Heart left ventricle (tissue), 16 donors: ENCODE results near the gene RSU1. TPM values are rescaled to one million over a fixed set of nuclear protein-coding genes. Genes with fewer than 3 reads are reported as not detected.

ENCODE experiments used
- ATAC-seq, 4 donors: fragments of 200-7000 bp; cut with Tn5 transposase; one replicate each; pipeline ENCODE4 v1.9.1; 2020 to 2022; ENCODE audit warnings: moderate library complexity in 4 of 4, mild to moderate bottlenecking in 3 of 4, moderate number of reproducible peaks in 1 of 4
- DNase-seq, 5 donors: peaks; one replicate each; pipeline ENCODE4 v3.0.0-alpha.2; 2020
- H3K27ac ChIP-seq, 12 donors: fragments of 200-600 bp; sonication (generic) in 4 of 12; one replicate each; pipeline versions ENCODE4 v1.5.0 to v1.8.0; 2016 to 2022; ENCODE audit warnings: mild to moderate bottlenecking in 2 of 12
- H3K27me3 ChIP-seq, 9 donors: fragments of 200-600 bp; sonication (generic) in 2 of 9; one replicate each; pipeline versions ENCODE4 v1.5.1 to v1.8.0; 2016 to 2022; ENCODE audit warnings: mild to moderate bottlenecking in 3 of 9
- H3K36me3 ChIP-seq, 9 donors: fragments of 200-600 bp; sonication (generic) in 2 of 9; one replicate each; pipeline versions ENCODE4 v1.5.0 to v1.8.0; 2018 to 2022; ENCODE audit warnings: mild to moderate bottlenecking in 2 of 9
- H3K4me1 ChIP-seq, 12 donors: fragments of 200-600 bp; sonication (generic) in 4 of 12; one replicate each; pipeline versions ENCODE4 v1.5.0 to v1.8.0; 2016 to 2022; ENCODE audit warnings: mild to moderate bottlenecking in 3 of 12
- H3K4me3 ChIP-seq, 12 donors: fragments of 200-600 bp; sonication (generic) in 4 of 12; one replicate each; pipeline versions ENCODE4 v1.5.0 to v1.8.0; 2017 to 2022; ENCODE audit warnings: mild to moderate bottlenecking in 9 of 12, moderate library complexity in 4 of 12
- H3K9me3 ChIP-seq, 12 donors: fragments of 200-600 bp; sonication (generic) in 4 of 12; one replicate each; pipeline versions ENCODE4 v1.5.0 to v1.8.0; 2016 to 2022; ENCODE audit warnings: mild to moderate bottlenecking in 1 of 12
- CTCF ChIP-seq, 12 donors: fragments of 200-600 bp; sonication (generic) in 4 of 12; IDR thresholded peaks; one replicate each; pipeline versions ENCODE4 v1.5.0 to v1.8.0; 2018 to 2022; ENCODE audit warnings: antibody characterized with exemption in 12 of 12, mild to moderate bottlenecking in 5 of 12
- POLR2A ChIP-seq, 2 donors: fragments of 450-650 bp; IDR thresholded peaks; one replicate each; pipeline ENCODE4 v1.6.1; 2017; ENCODE audit warnings: antibody characterized with exemption in 2 of 2, mild to moderate bottlenecking in 2 of 2, moderate library complexity in 2 of 2
- WGBS, 4 donors: extraction: QIAGEN DNeasy Blood & Tissue Kit in 2 of 4; methylation state at CpG; one replicate each; pipeline versions ENCODE4 v1.1.5 to v1.1.7; 2013 to 2018; 5-methylcytosine and 5-hydroxymethylcytosine counted together
- intact Hi-C, 10 donors: fragments of 100-400 bp; cut with DNase I; formaldehyde crosslinking; loops; one replicate each; pipeline versions ENCODE4 v1.11.1 to v1.14.2; 2022
- polyA plus RNA-seq, 2 donors: library from polyadenylated mRNA; stranded (reverse); fragments of 200-250 nt; gene quantifications; one replicate each; pipeline ENCODE4 v1.2.3, GENCODE V29; 2013
- total RNA-seq, 9 donors: library from RNA; depleted of rRNA in 2 of 9; stranded (reverse); fragments of >200 nt in 2 of 9; fragmentation: NEBNext Ultra II Directional in 3 of 9; extraction: Animal tissue kit (Norgen Biotek cat#: 25700) in 3 of 9; gene quantifications; one replicate each; pipeline versions ENCODE4 v1.1.0 to v1.2.4, GENCODE V29; 2016 to 2023
- donor health status: ischemic (EF 13 %, LVEDD 7.1; RV severe dilation, severe dysfunction).
- donor health status: healthy with polysubstance abuse.
- donor health status: DM: no; HTN: yes; CAD: no.
- donor health status: DM: no; HTN: no; CAD: no.
- donor health status: ischemic (EF 25% LVEDD 6.9; RV normal size, moderate dysfunction).
- donor health status: ischemic (EF 25% LVEDD 5.7; RV mildly dilated, moderate dysfunction).
- donor health status: healthy.
- donor health status: DM: yes; HTN: yes; CAD: no.
- donor health status: ischemic (EF 35%, LVEDD 5.7; RV mildly dilated, moderate dysfunction).
- donor health status: nonischemic (EF 11% LVEDD 7.7; RV severe dilation, severe dysfunction).
- donor health status: DM: yes; HTN: yes; CAD: no.
- donor health status: PGD.
- donor health status: ischemic (EF 29% LVEDD 5.4; RV normal size, mild dysfunction).
- donor health status: nonischemic (EF 23%, LVEDD 6.1; RV moderate dilation, normal function).

The RSU1 gene
- total and polyA plus RNA-seq, 11 donors, result 29.6 to 84.1 (median 53.0) TPM

- intact Hi-C loops, result loop anchor here in 9 of 10 donors (1.0 to 10.0 kb wide), 8 partner anchors 343 to 877 kb away; partner anchors contain the start of gene PTER (in 1 of the 9)
- Histone ChIP-seq H3K27ac (peak overlapping the region in 10 of 12 donors; percentile 5 to 57 (median 34)), H3K4me1 (peaks cover 0 to 31% (median 11%) of the 10 kb centered on the region in 12 donors), H3K36me3 (peaks cover 0 to 25% (median 4%) of the 10 kb centered on the region in 9 donors), H3K4me3 (peak overlapping the region in 1 of 12 donors; percentile 12), H3K27me3 (no peaks in the 10 kb centered on the region), H3K9me3 (no peaks in the 10 kb centered on the region)
- 42 to 58% (median 46%) methylated on average over 7 of the region's 7 CpGs for WGBS, 4 donors
- DNase-seq (peak in 3 of 5 donors; percentile 46 to 61 (median 53)), ATAC-seq (peak; percentile 69 to 96 (median 79))
- TF ChIP-seq POLR2A (IDR thresholded peaks at IDR 0.05) (no peak), CTCF (IDR thresholded peaks at IDR 0.05) (peak; percentile 70 to 85 (median 81))
Observed at GRCh38 chr10:16777473-16778370, 39.5 kb downstream of the RSU1 start.

GRCh38 chr10:16776896-16777295 lies 40.3 kb downstream of the RSU1 start:
- H3K4me3 ChIP-seq, result no peak overlapping the region
- no peaks in the 10 kb centered on the region for H3K9me3 ChIP-seq
- peak overlapping the region in 4 of 12 donors; percentile 41 to 49 (median 44) for H3K27ac ChIP-seq
- TF ChIP-seq CTCF (IDR thresholded peaks at IDR 0.05), result no peak
- no peak for TF ChIP-seq POLR2A (IDR thresholded peaks at IDR 0.05)
- H3K36me3 ChIP-seq, result peaks cover 0 to 24% (median 4%) of the 10 kb centered on the region in 9 donors
- 45 to 59% (median 56%) methylated on average over 3 of the region's 3 CpGs for WGBS, 4 donors
- ATAC-seq, result no peak
- H3K27me3 ChIP-seq, result no peaks in the 10 kb centered on the region
- peaks cover 0 to 35% (median 11%) of the 10 kb centered on the region in 12 donors for H3K4me1 ChIP-seq
- intact Hi-C loops, result loop anchor here in 8 of 10 donors (1.0 to 10.0 kb wide), 7 partner anchors 342 to 876 kb away; partner anchors contain the start of gene PTER (in 1 of the 8)
- no peak for DNase-seq

- no peak overlapping the region for H3K4me3 ChIP-seq
- WGBS, 4 donors, result 65 to 77% (median 70%) methylated on average over 11 of the region's 11 CpGs
- H3K27ac ChIP-seq, result no peak overlapping the region
- H3K9me3 ChIP-seq, result no peaks in the 10 kb centered on the region
- H3K36me3 ChIP-seq, result no peaks in the 10 kb centered on the region
- H3K27me3 ChIP-seq, result no peaks in the 10 kb centered on the region
- no peak for ATAC-seq
- H3K4me1 ChIP-seq, result peaks cover 0 to 30% (median 10%) of the 10 kb centered on the region in 12 donors
- intact Hi-C loops, result loop anchor here in 9 of 10 donors (5.0 to 10.0 kb wide), 5 partner anchors 339 to 869 kb away; partner anchors contain the start of gene PTER (in 1 of the 9)
- DNase-seq, result no peak
- no peak for TF ChIP-seq CTCF (IDR thresholded peaks at IDR 0.05)
- no peak for TF ChIP-seq POLR2A (IDR thresholded peaks at IDR 0.05)
Observed at GRCh38 chr10:16773334-16773733, 43.9 kb downstream of the RSU1 start.

- Histone ChIP-seq H3K4me1 (peaks cover 0 to 15% (median under 1%) of the 10 kb centered on the region in 12 donors), H3K4me3 (no peak overlapping the region), H3K36me3 (no peaks in the 10 kb centered on the region), H3K9me3 (no peaks in the 10 kb centered on the region), H3K27ac (no peak overlapping the region), H3K27me3 (no peaks in the 10 kb centered on the region)
- WGBS, 4 donors, result 92 to 97% (median 95%) methylated on average over 6 of the region's 6 CpGs
- ATAC-seq, result no peak
- no peak for TF ChIP-seq POLR2A (IDR thresholded peaks at IDR 0.05)
- no peak for TF ChIP-seq CTCF (IDR thresholded peaks at IDR 0.05)
- intact Hi-C loops, result loop anchor here in 9 of 10 donors (5.0 to 10.0 kb wide), 5 partner anchors 336 to 866 kb away; partner anchors contain the start of gene PTER (in 1 of the 9)
- no peak for DNase-seq
Observed at GRCh38 chr10:16770670-16771069, 46.6 kb downstream of the RSU1 start.
